Thymus (tissue), 14 donors: ENCODE results near the gene CCM2L. TPM values are rescaled to one million over a fixed set of nuclear protein-coding genes. Genes with fewer than 3 reads are reported as not detected.

ENCODE experiments used
- DNase-seq, 9 donors: peaks; one replicate each; pipeline ENCODE4 v3.0.0-alpha.2; 2013; ENCODE audit warnings: low spot score in 9 of 9, low read depth in 6 of 9, missing footprints in 1 of 9
- H3K27ac ChIP-seq, 2 donors: one replicate each; pipeline ENCODE4 v1.5.1; 2013; ENCODE audit warnings: control low read depth in 1 of 2, low read depth in 1 of 2, low read length in 1 of 2, mild to moderate bottlenecking in 1 of 2, moderate library complexity in 1 of 2
- H3K27me3 ChIP-seq, 2 donors: one replicate each; pipeline ENCODE4 v1.5.1; 2013; ENCODE audit warnings: low read length in 1 of 2; ENCODE audit not compliant: control insufficient read depth in 2 of 2, insufficient read depth in 1 of 2
- H3K36me3 ChIP-seq, 2 donors: one replicate each; pipeline ENCODE4 v1.5.1; 2013; ENCODE audit warnings: low read length in 1 of 2, mild to moderate bottlenecking in 1 of 2, moderate library complexity in 1 of 2; ENCODE audit not compliant: control insufficient read depth in 2 of 2, insufficient read depth in 2 of 2
- H3K4me1 ChIP-seq, 2 donors: one replicate each; pipeline ENCODE4 v1.5.1; 2013; ENCODE audit warnings: low read length in 2 of 2; ENCODE audit not compliant: control insufficient read depth in 2 of 2, insufficient read depth in 2 of 2
- H3K4me3 ChIP-seq, 2 donors: one replicate each; pipeline ENCODE4 v1.5.1; 2013; ENCODE audit warnings: low read length in 2 of 2, control low read depth in 1 of 2, mild to moderate bottlenecking in 1 of 2
- H3K9me3 ChIP-seq, 2 donors: one replicate each; pipeline ENCODE4 v1.5.1; 2013; ENCODE audit warnings: low read length in 1 of 2, mild to moderate bottlenecking in 1 of 2; ENCODE audit not compliant: control insufficient read depth in 2 of 2, insufficient read depth in 1 of 2
- WGBS: extraction: QIAGEN DNeasy Blood & Tissue Kit; methylation state at CpG from one replicate; pipeline ENCODE4 v1.1.7; 2013; 5-methylcytosine and 5-hydroxymethylcytosine counted together
- long read RNA-seq, 10 donors: transcript quantifications; one replicate each; lab custom pipeline, GENCODE V29; 2026
- polyA plus RNA-seq: library from polyadenylated mRNA; stranded (reverse); fragments of 200-250 nt; gene quantifications from one replicate; pipeline ENCODE4 v1.2.3, GENCODE V29; 2013
- total RNA-seq: library from RNA; stranded (reverse); fragments of 120-200 nt; gene quantifications from one replicate; pipeline ENCODE4 v1.2.4, GENCODE V29; 2013
- donor health status: healthy.

Gene CCM2L
- 0.76 TPM for total RNA-seq
- 3.3 TPM for polyA plus RNA-seq
- long read RNA-seq, donor 1: 0 reads
- long read RNA-seq, donor 2: 0 reads
- long read RNA-seq, donor 3: 0 reads
- long read RNA-seq, donor 4: 0 reads
- long read RNA-seq, donor 5: 0 reads
- long read RNA-seq, donor 6, partial matches to known transcripts: 0 of 1 reads
- long read RNA-seq, donor 6, other reads (novel, unspliced or antisense): 0 of 1 reads
- long read RNA-seq, donor 7: 0 reads
- long read RNA-seq, donor 8: 0 reads
- long read RNA-seq, donor 9: 0 reads
- long read RNA-seq, donor 10: 0 reads

DNA sequence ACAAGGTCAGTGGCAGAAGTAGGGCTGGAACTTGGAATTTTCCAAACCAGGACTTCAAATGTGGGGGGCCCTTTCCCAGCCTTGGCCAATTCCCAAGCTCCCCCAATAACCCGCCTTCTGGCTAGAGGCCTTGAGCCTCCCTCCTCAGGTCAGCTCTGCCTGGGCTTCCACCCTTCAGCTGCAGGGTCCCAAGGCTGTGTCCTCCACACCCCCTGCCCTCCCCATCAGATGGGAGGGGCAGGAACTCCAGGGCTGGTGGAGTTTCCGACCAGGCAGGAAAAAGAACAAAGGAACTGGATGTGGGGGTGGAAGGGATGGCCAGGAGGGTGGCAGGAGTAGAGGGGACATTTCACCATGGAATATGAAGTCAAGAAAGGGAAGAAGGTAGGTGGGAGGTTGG is at the start of gene CCM2L:
TSS of gene CCM2L (plus strand) at position 338 of the 400 bp plus-strand sequence. CDS start at position 355, 17 bp downstream.
- Histone ChIP-seq H3K4me1 (no peaks in the 10 kb centered on the region), H3K36me3 (no peaks in the 10 kb centered on the region), H3K27me3 (peaks cover 2 to 22% of the 10 kb centered on the region in 2 donors), H3K27ac (no peak within 1 kb of the TSS), H3K4me3 (no peak within 1 kb of the TSS), H3K9me3 (no peaks in the 10 kb centered on the region)
- 91% methylated on average over 2 of the region's 2 CpGs for WGBS
- DNase-seq: no peak

- no peak for DNase-seq
- H3K36me3 ChIP-seq: no peaks in the 10 kb centered on the region
- no peak overlapping the region for H3K4me3 ChIP-seq
- no peak overlapping the region for H3K27ac ChIP-seq
- WGBS: 88% methylated on average over 2 of the region's 2 CpGs
- peaks cover 3 to 32% of the 10 kb centered on the region in 2 donors for H3K27me3 ChIP-seq
- no peaks in the 10 kb centered on the region for H3K9me3 ChIP-seq
- no peaks in the 10 kb centered on the region for H3K4me1 ChIP-seq
Observed at GRCh38 chr20:31962761-31963160, 47.5 kb upstream of the CCM2L start.

GRCh38 chr20:31963889-31964288 is 46.3 kb upstream of the CCM2L start:
- H3K27ac ChIP-seq: no peak overlapping the region
- H3K27me3 ChIP-seq: peaks cover 13 to 42% of the 10 kb centered on the region in 2 donors
- H3K4me3 ChIP-seq: no peak overlapping the region
- H3K9me3 ChIP-seq: no peaks in the 10 kb centered on the region
- H3K36me3 ChIP-seq: no peaks in the 10 kb centered on the region
- H3K4me1 ChIP-seq: no peaks in the 10 kb centered on the region
- DNase-seq: no peak
- 90% methylated on average over 6 of the region's 6 CpGs for WGBS

DNA sequence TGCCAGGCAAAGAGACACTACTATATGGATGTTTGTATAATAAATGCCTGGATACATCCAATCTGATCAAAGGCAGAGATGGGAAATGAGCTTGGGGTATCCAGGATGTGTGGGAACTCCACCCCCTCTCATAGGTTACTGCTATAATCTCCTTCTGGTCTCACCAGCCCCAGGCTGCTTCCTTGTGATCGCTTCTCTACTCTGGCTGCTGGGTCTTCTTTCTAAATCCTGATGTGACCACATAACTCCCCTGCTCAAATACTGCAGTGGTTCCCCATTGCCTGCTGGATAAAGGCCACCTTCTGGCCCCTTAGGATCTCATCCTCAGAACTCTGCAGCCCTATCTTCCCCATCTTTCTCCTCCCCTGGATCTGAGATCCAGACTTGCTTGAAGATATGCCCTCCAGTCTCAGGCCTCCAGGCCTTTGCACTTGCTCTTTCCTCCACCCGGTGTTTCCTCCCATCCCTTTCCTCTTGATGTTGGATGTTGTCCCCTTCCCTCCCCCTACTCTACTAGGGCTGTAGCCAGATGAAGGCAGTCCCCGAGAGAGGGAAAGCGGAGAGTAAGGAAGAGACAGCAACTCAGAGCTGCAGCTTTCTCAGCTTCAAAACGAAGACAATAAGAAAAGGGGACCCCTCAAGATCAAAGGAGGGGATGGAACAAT is 43.1 kb upstream of the CCM2L start:
- Histone ChIP-seq H3K27ac (no peak overlapping the region), H3K4me3 (no peak overlapping the region), H3K9me3 (no peaks in the 10 kb centered on the region), H3K36me3 (no peaks in the 10 kb centered on the region), H3K4me1 (no peaks in the 10 kb centered on the region), H3K27me3 (peaks cover 16 to 50% of the 10 kb centered on the region in 2 donors)
- 15% methylated on average over 5 of the region's 5 CpGs for WGBS
- no peak for DNase-seq

DNA sequence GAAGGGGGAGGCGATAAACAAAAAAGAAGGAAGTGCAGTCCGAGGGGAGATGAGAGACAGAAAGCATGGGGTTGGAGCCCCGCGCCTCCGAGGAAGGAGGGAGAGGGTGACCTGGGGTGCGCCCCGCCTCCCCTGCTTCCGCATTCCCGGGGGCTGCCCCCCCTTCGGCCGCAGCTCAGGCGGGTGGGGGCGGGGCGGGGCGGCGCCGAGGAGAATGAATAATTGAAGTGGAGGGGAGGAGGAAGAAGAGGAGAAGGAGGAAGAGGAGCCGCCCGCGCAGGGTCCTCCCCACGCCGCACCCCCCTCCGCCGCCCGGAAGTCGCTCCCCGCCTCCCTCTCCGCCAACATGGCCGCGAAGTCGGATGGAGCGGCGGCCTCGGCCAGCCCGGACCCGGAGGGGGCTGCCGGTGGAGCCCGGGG is 42.4 kb upstream of the CCM2L start, which contains the start of gene XKR7:
TSS of gene XKR7 (plus strand) at position 322 of the 420 bp plus-strand sequence. CDS start at position 347, 25 bp downstream.
- no peaks in the 10 kb centered on the region for H3K36me3 ChIP-seq
- H3K4me3 ChIP-seq: peak within 1 kb of the TSS in 1 of 2 donors; percentile 51
- peaks cover 16 to 49% of the 10 kb centered on the region in 2 donors for H3K27me3 ChIP-seq
- WGBS: under 1% methylated on average over 37 of the region's 38 CpGs
- no peaks in the 10 kb centered on the region for H3K4me1 ChIP-seq
- H3K27ac ChIP-seq: no peak within 1 kb of the TSS
- peak in 5 of 9 donors; percentile 4 to 43 (median 19) for DNase-seq
- no peaks in the 10 kb centered on the region for H3K9me3 ChIP-seq

- Histone ChIP-seq H3K4me3 (peak overlapping the region in 1 of 2 donors; percentile 51), H3K9me3 (no peaks in the 10 kb centered on the region), H3K27me3 (peaks cover 16 to 48% of the 10 kb centered on the region in 2 donors), H3K27ac (no peak overlapping the region), H3K4me1 (no peaks in the 10 kb centered on the region), H3K36me3 (no peaks in the 10 kb centered on the region)
- DNase-seq: peak; percentile 71 to 94 (median 79)
- 4% methylated on average over 57 of the region's 57 CpGs for WGBS
Observed at GRCh38 chr20:31968291-31969126, 41.7 kb upstream of the CCM2L start.

DNA sequence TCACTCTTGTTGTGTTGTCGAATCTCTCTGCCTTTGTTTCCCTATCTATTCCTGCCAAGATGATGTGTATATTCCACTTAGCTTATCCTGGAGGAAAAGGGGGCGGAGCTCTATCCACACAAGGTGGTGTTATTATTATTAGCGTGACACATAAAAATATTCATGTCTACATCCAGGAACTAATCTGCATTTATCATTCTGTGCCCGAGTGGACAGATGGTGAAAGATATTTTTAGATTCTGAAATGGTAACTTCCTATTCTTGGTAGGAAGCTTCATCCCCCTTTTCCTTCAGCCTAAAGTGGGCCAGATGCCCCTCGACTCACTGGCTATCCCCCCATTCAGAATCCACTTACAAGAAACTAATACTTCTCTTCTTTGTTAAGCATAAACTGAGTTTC is 40.2 kb upstream of the CCM2L start:
- 59% methylated on average over 5 of the region's 5 CpGs for WGBS
- no peaks in the 10 kb centered on the region for H3K4me1 ChIP-seq
- no peak overlapping the region for H3K27ac ChIP-seq
- no peaks in the 10 kb centered on the region for H3K36me3 ChIP-seq
- no peak for DNase-seq
- H3K4me3 ChIP-seq: no peak overlapping the region
- H3K9me3 ChIP-seq: no peaks in the 10 kb centered on the region
- peaks cover 16 to 51% of the 10 kb centered on the region in 2 donors for H3K27me3 ChIP-seq

- Histone ChIP-seq H3K4me3 (no peak overlapping the region), H3K4me1 (no peaks in the 10 kb centered on the region), H3K9me3 (no peaks in the 10 kb centered on the region), H3K27me3 (peaks cover 13 to 40% of the 10 kb centered on the region in 2 donors), H3K27ac (no peak overlapping the region), H3K36me3 (no peaks in the 10 kb centered on the region)
- WGBS: 73% methylated on average over 4 of the region's 4 CpGs
- no peak for DNase-seq
Observed at GRCh38 chr20:31972471-31973021, 37.7 kb upstream of the CCM2L start.
